Stimulated activated CD4-positive, alpha-beta T cell treated with anti-CD3 and anti-CD28 coated beads, Interleukin-12 subunit alpha, Interleukin-12 subunit beta, amount 100 ng/mL, for 4 hours (primary cell): Measurements from ENCODE around the gene CDHR5.

Source experiments
- DNase-seq: peaks from one replicate; pipeline ENCODE4 v3.0.0-alpha.2; 2020

The CDHR5 gene

GRCh38 chr11:620935-621814 lies 3.6 kb downstream of the CDHR5 start:
- no peak for DNase-seq

GRCh38 chr11:620201-620600 lies 4.6 kb downstream of the CDHR5 start:
- no peak for DNase-seq

GRCh38 chr11:619628-620050 lies 5.1 kb downstream of the CDHR5 start:
- DNase-seq, result no peak

GRCh38 chr11:618856-619627 lies 5.7 kb downstream of the CDHR5 start:
- DNase-seq, result no peak

GRCh38 chr11:617912-618682 lies 6.7 kb downstream of the CDHR5 start:
- DNase-seq, result no peak

GRCh38 chr11:617199-617911 lies 7.4 kb downstream of the CDHR5 start:
- DNase-seq, result no peak

GRCh38 chr11:616320-617198 lies 8.2 kb downstream of the CDHR5 start:
- no peak for DNase-seq

GRCh38 chr11:615504-616319 lies 9.0 kb downstream of the CDHR5 start, which contains the start of gene IRF7:
Gene IRF7, minus strand, starts transcription at chr11:615950. Its CDS starts 586 bp downstream, at chr11:615364.
- DNase-seq, result peak; percentile 78

GRCh38 chr11:614623-615503 lies 9.9 kb downstream of the CDHR5 start:
- DNase-seq, result no peak

- DNase-seq, result no peak
Measured at GRCh38 chr11:614021-614622, 10.6 kb downstream of the CDHR5 start.

GRCh38 chr11:613369-613968 lies 11.3 kb downstream of the CDHR5 start:
- DNase-seq, result peak; percentile 79

- no peak for DNase-seq
Measured at GRCh38 chr11:612961-613300, 11.8 kb downstream of the CDHR5 start.

GRCh38 chr11:612201-612960 lies 12.4 kb downstream of the CDHR5 start:
- no peak for DNase-seq

- no peak for DNase-seq
Measured at GRCh38 chr11:611001-611996, 13.5 kb downstream of the CDHR5 start.

- no peak for DNase-seq
Measured at GRCh38 chr11:610146-610801, 14.5 kb downstream of the CDHR5 start.

- no peak for DNase-seq
Measured at GRCh38 chr11:609341-609811, 15.4 kb downstream of the CDHR5 start.
